WTC11 (cell line): Measurements from ENCODE around the gene ASCL3. TPM values are rescaled to one million over a fixed set of nuclear protein-coding genes. Genes with fewer than 3 reads are reported as not detected.

ENCODE experiments used
- ATAC-seq: fragments of 200-7000 bp; cut with Tn5 transposase; 2 replicates; pipeline ENCODE4 v1.10.0; 2021; ENCODE audit warnings: mild to moderate bottlenecking, moderate library complexity
- CTCF ChIA-PET: fragments of 300-600 bp; sonication (Branson Sonifier 250); formaldehyde crosslinking; loops from one replicate; lab custom pipeline; 2021; ENCODE audit warnings: antibody characterized with exemption; lab: Charles Lee
- POLR2A ChIA-PET: fragments of 350-600 bp; sonication (Branson Sonifier 250); formaldehyde crosslinking; loops from one replicate; lab custom pipeline; 2021; ENCODE audit warnings: antibody characterized with exemption; lab: Charles Lee
- DNase-seq: peaks from one replicate; pipeline ENCODE4 v3.0.0; 2021; ENCODE audit warnings: low spot score
- H3K27ac Mint-ChIP-seq: 2 replicates; pipeline ENCODE4 v1.8.0; 2021; ENCODE audit warnings: mixed read lengths
- H3K27me3 Mint-ChIP-seq: 2 replicates; pipeline ENCODE4 v1.8.0; 2021; ENCODE audit warnings: low read depth, mild to moderate bottlenecking, moderate library complexity, mixed read lengths
- H3K36me3 Mint-ChIP-seq: 2 replicates; pipeline ENCODE4 v1.8.0; 2021; ENCODE audit warnings: mixed read lengths
- H3K4me1 Mint-ChIP-seq: 2 replicates; pipeline ENCODE4 v1.8.0; 2022; ENCODE audit warnings: mixed read lengths
- H3K4me3 Mint-ChIP-seq: 2 replicates; pipeline ENCODE4 v1.8.0; 2021; ENCODE audit warnings: mild to moderate bottlenecking, moderate library complexity, mixed read lengths
- H3K9me3 Mint-ChIP-seq: 2 replicates; pipeline ENCODE4 v1.8.0; 2021; ENCODE audit warnings: mixed read lengths
- CREM ChIP-seq: sonication (generic); formaldehyde crosslinking; IDR thresholded peaks from 2 replicates; pipeline ENCODE4 v1.8.1; 2022; ENCODE audit warnings: mild to moderate bottlenecking, missing genetic modification reagents, moderate library complexity
- ELF4 ChIP-seq: sonication (generic); formaldehyde crosslinking; IDR thresholded peaks from 2 replicates; pipeline ENCODE4 v1.8.1; 2022; ENCODE audit warnings: low read depth, mild to moderate bottlenecking, moderate library complexity, missing genetic modification reagents
- FOXK1 ChIP-seq: sonication (generic); formaldehyde crosslinking; IDR thresholded peaks from 2 replicates; pipeline ENCODE4 v1.8.0; 2022; ENCODE audit warnings: mild to moderate bottlenecking, moderate library complexity, missing genetic modification reagents
- FOXP1 ChIP-seq: sonication (generic); formaldehyde crosslinking; IDR thresholded peaks from 2 replicates; pipeline ENCODE4 v1.8.0; 2022; ENCODE audit warnings: missing genetic modification reagents, mild to moderate bottlenecking, moderate library complexity, borderline replicate concordance
- MXD4 ChIP-seq: fragments of 250-450 bp; sonication (Bioruptor Pico); IDR thresholded peaks from 2 replicates; pipeline ENCODE4 v1.8.0; 2021; ENCODE audit warnings: mild to moderate bottlenecking, moderate library complexity, borderline replicate concordance
- NR1H2 ChIP-seq: sonication (generic); formaldehyde crosslinking; IDR thresholded peaks from 2 replicates; pipeline ENCODE4 v1.9.0; 2021; ENCODE audit warnings: mild to moderate bottlenecking, moderate library complexity, missing genetic modification reagents
- NR2C2 ChIP-seq: sonication (generic); formaldehyde crosslinking; IDR thresholded peaks from 2 replicates; pipeline ENCODE4 v1.8.0; 2022; ENCODE audit warnings: mild to moderate bottlenecking, missing genetic modification reagents
- OVOL2 ChIP-seq: fragments of 250-450 bp; sonication (Bioruptor Pico); IDR thresholded peaks from 2 replicates; pipeline ENCODE4 v1.9.0; 2021; ENCODE audit warnings: mild to moderate bottlenecking, borderline replicate concordance
- RELA ChIP-seq: sonication (generic); formaldehyde crosslinking; IDR thresholded peaks from 2 replicates; pipeline ENCODE4 v1.8.1; 2022; ENCODE audit warnings: missing genetic modification reagents, mild to moderate bottlenecking, borderline replicate concordance
- SOX15 ChIP-seq: fragments of 250-450 bp; sonication (Bioruptor Pico); IDR thresholded peaks from 2 replicates; pipeline ENCODE4 v1.9.0; 2021; ENCODE audit warnings: mild to moderate bottlenecking
- SP1 ChIP-seq: sonication (generic); formaldehyde crosslinking; conservative IDR thresholded peaks from 2 replicates; pipeline ENCODE4 v1.8.1; 2022; ENCODE audit warnings: missing genetic modification reagents
- TP53 ChIP-seq: sonication (generic); formaldehyde crosslinking; IDR thresholded peaks from 2 replicates; pipeline ENCODE4 v1.8.1; 2023; ENCODE audit warnings: mild to moderate bottlenecking, missing genetic modification reagents
- ZBTB21 ChIP-seq: sonication (generic); formaldehyde crosslinking; IDR thresholded peaks from 2 replicates; pipeline ENCODE4 v1.8.1; 2023; ENCODE audit warnings: mild to moderate bottlenecking, missing genetic modification reagents, borderline replicate concordance
- ZNF138 ChIP-seq: sonication (generic); formaldehyde crosslinking; conservative IDR thresholded peaks from 2 replicates; pipeline ENCODE4 v1.8.1; 2022; ENCODE audit warnings: mild to moderate bottlenecking, moderate library complexity, missing genetic modification reagents
- total RNA-seq: library from RNA; stranded (reverse); gene quantifications from 3 replicates; pipeline ENCODE4 v1.2.3, GENCODE V29; 2021
- TF ChIP-seq, protein P1 (sequence below): sonication (generic); formaldehyde crosslinking; IDR thresholded peaks from 2 replicates; pipeline ENCODE4 v1.8.0; 2022; ENCODE audit warnings: mild to moderate bottlenecking, missing genetic modification reagents
- TF ChIP-seq, protein P2 (sequence below): sonication (generic); formaldehyde crosslinking; IDR thresholded peaks from 2 replicates; pipeline ENCODE4 v1.8.1; 2023; ENCODE audit warnings: mild to moderate bottlenecking, missing genetic modification reagents
- TF ChIP-seq, protein P3 (sequence below): sonication (generic); formaldehyde crosslinking; IDR thresholded peaks from 2 replicates; pipeline ENCODE4 v1.8.1; 2022; ENCODE audit warnings: mild to moderate bottlenecking, missing genetic modification reagents, moderate library complexity, borderline replicate concordance
- TF ChIP-seq, protein P4 (sequence below): sonication (generic); formaldehyde crosslinking; IDR thresholded peaks from 2 replicates; pipeline ENCODE4 v1.8.0; 2022; ENCODE audit warnings: mild to moderate bottlenecking, missing genetic modification reagents
- TF ChIP-seq, protein P5 (sequence below): sonication (generic); formaldehyde crosslinking; IDR thresholded peaks from 2 replicates; pipeline ENCODE4 v1.8.0; 2023; ENCODE audit warnings: missing genetic modification reagents
- TF ChIP-seq, protein P6 (sequence below): sonication (generic); formaldehyde crosslinking; IDR thresholded peaks from 2 replicates; pipeline ENCODE4 v1.8.0; 2023; ENCODE audit warnings: mild to moderate bottlenecking, missing genetic modification reagents
- TF ChIP-seq, protein P7 (sequence below): fragments of 250-450 bp; sonication (Bioruptor Pico); conservative IDR thresholded peaks from 2 replicates; pipeline ENCODE4 v1.9.0; 2021; ENCODE audit warnings: mild to moderate bottlenecking
- TF ChIP-seq, protein P8 (sequence below): fragments of 250-450 bp; sonication (Bioruptor Pico); IDR thresholded peaks from 2 replicates; pipeline ENCODE4 v1.9.0; 2021; ENCODE audit warnings: mild to moderate bottlenecking

The ASCL3 gene
- total RNA-seq, 1 experiment from 2014 or later, result not detected

DNA sequence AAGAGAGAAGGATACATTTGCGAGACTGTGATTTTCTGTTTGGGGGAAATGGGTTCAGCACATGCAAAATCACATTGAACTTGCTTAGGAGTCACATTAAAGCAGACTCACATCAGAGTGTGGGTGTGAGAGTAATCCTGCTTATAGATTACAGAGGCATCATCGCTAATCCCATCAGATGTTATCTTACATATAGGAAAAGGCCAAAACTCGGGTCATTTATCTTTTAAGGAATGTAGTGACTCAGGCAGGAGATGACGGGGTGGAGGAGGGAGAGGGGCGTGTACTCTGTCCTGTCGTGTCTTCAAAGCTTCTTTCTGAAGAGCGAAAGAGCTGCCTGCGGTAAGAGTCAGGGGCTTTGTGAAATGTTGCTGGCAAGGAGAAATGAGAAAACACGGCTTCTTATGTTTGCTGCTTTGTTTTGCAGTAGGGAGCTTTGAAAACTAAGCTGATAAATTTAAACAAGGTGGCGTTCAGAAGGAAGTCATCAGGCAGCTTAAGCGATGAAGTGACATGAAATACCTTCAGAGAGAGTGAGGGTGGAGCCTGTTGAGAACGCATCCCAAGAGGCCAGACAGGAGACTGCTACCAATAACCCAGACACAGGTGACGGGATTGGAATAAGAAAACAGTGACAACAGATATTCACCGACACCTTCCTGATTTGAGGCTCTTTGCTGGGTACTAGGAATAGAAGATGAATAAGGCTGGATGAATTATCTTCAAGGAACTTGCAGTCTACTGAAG lies 7.9 kb downstream of the ASCL3 start:
- Mint-ChIP-seq H3K9me3 (no peaks in the 10 kb centered on the region), H3K27ac (no peak overlapping the region), H3K27me3 (no peaks in the 10 kb centered on the region), H3K36me3 (no peaks in the 10 kb centered on the region), H3K4me1 (peaks cover 25% of the 10 kb centered on the region), H3K4me3 (no peak overlapping the region)
- CTCF ChIA-PET, result interaction anchor here (0.7 to 2.6 kb wide), 7 partner anchors 21 to 158 kb away, joined by 3 to 55 read pairs (median 4); partner anchors contain the start of gene AKIP1
- DNase-seq, result no peak
- no peak for ATAC-seq
- TF ChIP-seq CREM (CRISPR knock-in tag) (no peak), NR2C2 (no peak), MXD4 (CRISPR knock-in tag) (no peak), OVOL2 (CRISPR knock-in tag) (no peak), SP1 (CRISPR knock-in tag) (no peak)
- TF ChIP-seq, protein P1, sequence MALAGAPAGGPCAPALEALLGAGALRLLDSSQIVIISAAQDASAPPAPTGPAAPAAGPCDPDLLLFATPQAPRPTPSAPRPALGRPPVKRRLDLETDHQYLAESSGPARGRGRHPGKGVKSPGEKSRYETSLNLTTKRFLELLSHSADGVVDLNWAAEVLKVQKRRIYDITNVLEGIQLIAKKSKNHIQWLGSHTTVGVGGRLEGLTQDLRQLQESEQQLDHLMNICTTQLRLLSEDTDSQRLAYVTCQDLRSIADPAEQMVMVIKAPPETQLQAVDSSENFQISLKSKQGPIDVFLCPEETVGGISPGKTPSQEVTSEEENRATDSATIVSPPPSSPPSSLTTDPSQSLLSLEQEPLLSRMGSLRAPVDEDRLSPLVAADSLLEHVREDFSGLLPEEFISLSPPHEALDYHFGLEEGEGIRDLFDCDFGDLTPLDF (CRISPR knock-in tag), result no peak
- TF ChIP-seq, protein P2, sequence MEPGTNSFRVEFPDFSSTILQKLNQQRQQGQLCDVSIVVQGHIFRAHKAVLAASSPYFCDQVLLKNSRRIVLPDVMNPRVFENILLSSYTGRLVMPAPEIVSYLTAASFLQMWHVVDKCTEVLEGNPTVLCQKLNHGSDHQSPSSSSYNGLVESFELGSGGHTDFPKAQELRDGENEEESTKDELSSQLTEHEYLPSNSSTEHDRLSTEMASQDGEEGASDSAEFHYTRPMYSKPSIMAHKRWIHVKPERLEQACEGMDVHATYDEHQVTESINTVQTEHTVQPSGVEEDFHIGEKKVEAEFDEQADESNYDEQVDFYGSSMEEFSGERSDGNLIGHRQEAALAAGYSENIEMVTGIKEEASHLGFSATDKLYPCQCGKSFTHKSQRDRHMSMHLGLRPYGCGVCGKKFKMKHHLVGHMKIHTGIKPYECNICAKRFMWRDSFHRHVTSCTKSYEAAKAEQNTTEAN (CRISPR knock-in tag), result no peak
- POLR2A ChIA-PET, result no interaction called here

DNA sequence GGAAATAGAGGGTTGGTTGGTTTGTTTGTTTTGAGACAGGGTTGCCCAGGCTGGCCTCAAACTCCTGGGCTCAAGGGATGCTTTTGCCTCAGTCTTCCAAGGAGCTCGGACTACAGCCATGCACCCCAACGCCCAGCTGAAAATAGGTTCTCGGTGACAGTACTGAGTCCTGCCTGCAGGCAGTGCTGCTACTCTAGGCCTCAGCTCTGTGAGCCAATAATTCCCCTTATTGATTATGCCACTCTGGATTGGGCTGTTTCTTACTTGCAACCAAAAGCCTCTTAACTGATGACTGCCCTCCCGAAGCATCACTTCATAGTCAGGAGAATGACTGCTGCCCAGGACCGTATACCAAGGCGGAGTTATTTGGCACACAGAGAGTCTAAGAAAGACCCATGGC lies 8.9 kb downstream of the ASCL3 start:
- POLR2A ChIA-PET, result interaction anchor here (0.5 to 1.0 kb wide), 5 partner anchors 66 to 1345 kb away, joined by 3 to 5 read pairs (median 3); no protein-coding TSS in a partner anchor
- no peak for TF ChIP-seq ZBTB21 (CRISPR knock-in tag)
- TF ChIP-seq FOXK1 (CRISPR knock-in tag), result no peak
- TF ChIP-seq, protein P3, sequence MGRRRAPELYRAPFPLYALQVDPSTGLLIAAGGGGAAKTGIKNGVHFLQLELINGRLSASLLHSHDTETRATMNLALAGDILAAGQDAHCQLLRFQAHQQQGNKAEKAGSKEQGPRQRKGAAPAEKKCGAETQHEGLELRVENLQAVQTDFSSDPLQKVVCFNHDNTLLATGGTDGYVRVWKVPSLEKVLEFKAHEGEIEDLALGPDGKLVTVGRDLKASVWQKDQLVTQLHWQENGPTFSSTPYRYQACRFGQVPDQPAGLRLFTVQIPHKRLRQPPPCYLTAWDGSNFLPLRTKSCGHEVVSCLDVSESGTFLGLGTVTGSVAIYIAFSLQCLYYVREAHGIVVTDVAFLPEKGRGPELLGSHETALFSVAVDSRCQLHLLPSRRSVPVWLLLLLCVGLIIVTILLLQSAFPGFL, result no peak
- TF ChIP-seq, protein P4, sequence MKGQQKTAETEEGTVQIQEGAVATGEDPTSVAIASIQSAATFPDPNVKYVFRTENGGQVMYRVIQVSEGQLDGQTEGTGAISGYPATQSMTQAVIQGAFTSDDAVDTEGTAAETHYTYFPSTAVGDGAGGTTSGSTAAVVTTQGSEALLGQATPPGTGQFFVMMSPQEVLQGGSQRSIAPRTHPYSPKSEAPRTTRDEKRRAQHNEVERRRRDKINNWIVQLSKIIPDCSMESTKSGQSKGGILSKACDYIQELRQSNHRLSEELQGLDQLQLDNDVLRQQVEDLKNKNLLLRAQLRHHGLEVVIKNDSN (CRISPR knock-in tag), result no peak
- no peak for TF ChIP-seq ZNF138 (CRISPR knock-in tag)
- TF ChIP-seq SOX15 (CRISPR knock-in tag), result no peak
- TF ChIP-seq, protein P5, sequence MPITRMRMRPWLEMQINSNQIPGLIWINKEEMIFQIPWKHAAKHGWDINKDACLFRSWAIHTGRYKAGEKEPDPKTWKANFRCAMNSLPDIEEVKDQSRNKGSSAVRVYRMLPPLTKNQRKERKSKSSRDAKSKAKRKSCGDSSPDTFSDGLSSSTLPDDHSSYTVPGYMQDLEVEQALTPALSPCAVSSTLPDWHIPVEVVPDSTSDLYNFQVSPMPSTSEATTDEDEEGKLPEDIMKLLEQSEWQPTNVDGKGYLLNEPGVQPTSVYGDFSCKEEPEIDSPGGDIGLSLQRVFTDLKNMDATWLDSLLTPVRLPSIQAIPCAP, result no peak
- TF ChIP-seq, protein P1 (CRISPR knock-in tag), result no peak
- no peak for TF ChIP-seq FOXP1 (CRISPR knock-in tag)
- TF ChIP-seq, protein P6, sequence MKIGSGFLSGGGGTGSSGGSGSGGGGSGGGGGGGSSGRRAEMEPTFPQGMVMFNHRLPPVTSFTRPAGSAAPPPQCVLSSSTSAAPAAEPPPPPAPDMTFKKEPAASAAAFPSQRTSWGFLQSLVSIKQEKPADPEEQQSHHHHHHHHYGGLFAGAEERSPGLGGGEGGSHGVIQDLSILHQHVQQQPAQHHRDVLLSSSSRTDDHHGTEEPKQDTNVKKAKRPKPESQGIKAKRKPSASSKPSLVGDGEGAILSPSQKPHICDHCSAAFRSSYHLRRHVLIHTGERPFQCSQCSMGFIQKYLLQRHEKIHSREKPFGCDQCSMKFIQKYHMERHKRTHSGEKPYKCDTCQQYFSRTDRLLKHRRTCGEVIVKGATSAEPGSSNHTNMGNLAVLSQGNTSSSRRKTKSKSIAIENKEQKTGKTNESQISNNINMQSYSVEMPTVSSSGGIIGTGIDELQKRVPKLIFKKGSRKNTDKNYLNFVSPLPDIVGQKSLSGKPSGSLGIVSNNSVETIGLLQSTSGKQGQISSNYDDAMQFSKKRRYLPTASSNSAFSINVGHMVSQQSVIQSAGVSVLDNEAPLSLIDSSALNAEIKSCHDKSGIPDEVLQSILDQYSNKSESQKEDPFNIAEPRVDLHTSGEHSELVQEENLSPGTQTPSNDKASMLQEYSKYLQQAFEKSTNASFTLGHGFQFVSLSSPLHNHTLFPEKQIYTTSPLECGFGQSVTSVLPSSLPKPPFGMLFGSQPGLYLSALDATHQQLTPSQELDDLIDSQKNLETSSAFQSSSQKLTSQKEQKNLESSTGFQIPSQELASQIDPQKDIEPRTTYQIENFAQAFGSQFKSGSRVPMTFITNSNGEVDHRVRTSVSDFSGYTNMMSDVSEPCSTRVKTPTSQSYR (CRISPR knock-in tag), result no peak
- TF ChIP-seq, protein P7, sequence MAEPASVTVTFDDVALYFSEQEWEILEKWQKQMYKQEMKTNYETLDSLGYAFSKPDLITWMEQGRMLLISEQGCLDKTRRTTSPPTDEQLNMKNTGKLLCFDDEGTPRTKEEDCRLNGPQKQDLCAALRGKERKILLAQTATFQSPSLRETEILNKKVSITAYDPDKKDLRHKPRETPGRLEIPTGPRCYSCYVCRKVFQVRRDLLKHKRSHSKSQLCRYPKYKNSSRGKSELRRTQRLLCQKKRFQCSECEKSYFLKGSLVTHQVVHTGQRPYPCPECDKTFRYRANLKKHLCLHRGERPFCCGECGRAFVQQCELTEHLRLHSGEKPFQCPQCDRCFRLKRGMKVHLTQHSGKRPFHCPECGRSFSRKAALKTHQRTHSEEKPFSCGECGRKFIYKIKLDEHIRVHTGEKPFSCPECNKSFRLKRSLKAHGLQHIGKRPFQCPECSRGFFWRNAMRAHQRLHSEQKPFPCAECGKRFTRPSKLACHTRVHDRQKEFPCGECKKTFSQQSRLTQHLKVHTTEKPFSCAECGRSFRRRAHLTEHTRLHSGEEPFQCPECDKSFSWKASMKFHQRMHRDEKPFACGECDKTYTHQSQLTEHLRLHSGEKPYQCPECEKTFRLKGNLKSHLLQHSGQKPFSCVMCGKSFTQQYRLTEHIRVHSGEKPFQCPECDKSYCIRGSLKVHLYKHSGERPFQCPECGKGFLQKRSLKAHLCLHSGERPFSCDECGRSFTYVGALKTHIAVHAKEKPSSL (CRISPR knock-in tag), result no peak
- no peak for TF ChIP-seq ELF4
- TF ChIP-seq NR1H2 (CRISPR knock-in tag), result no peak
- TF ChIP-seq, protein P8, sequence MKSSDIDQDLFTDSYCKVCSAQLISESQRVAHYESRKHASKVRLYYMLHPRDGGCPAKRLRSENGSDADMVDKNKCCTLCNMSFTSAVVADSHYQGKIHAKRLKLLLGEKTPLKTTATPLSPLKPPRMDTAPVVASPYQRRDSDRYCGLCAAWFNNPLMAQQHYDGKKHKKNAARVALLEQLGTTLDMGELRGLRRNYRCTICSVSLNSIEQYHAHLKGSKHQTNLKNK (CRISPR knock-in tag), result no peak
- no peak for TF ChIP-seq TP53
- TF ChIP-seq RELA (CRISPR knock-in tag), result no peak

More for the DNA sequence above, 8.9 kb downstream of the ASCL3 start:
- peak; percentile 66 for ATAC-seq
- CTCF ChIA-PET, result interaction anchor here (0.6 to 2.8 kb wide), 22 partner anchors 8 to 573 kb away, joined by 3 to 55 read pairs (median 4); partner anchors contain the start of genes ASCL3 and TMEM9B
- Mint-ChIP-seq H3K36me3 (no peaks in the 10 kb centered on the region), H3K4me1 (peaks cover 25% of the 10 kb centered on the region), H3K27me3 (no peaks in the 10 kb centered on the region), H3K27ac (no peak overlapping the region), H3K9me3 (no peaks in the 10 kb centered on the region), H3K4me3 (no peak overlapping the region)
- DNase-seq, result no peak
